GM12874 (cell line): Measurements from ENCODE around the gene ZCCHC3.

Experiments used
- CTCF ChIP-seq: IDR thresholded peaks from 2 replicates; pipeline ENCODE4 v1.5.1; 2011; ENCODE audit warnings: low read depth, mild to moderate bottlenecking, control low read depth, low read length, moderate library complexity; ENCODE audit not compliant: insufficient read depth

Gene ZCCHC3

GRCh38 chr20:263701-264100 lies 33.7 kb upstream of the ZCCHC3 start:
- TF ChIP-seq CTCF = no peak

- peak; percentile 96 for TF ChIP-seq CTCF
These were observed 30.5 kb upstream of the ZCCHC3 start for GRCh38 chr20:266596-267562.

- TF ChIP-seq CTCF = no peak
These were observed 26.9 kb upstream of the ZCCHC3 start for GRCh38 chr20:270517-270916.

- no peak for TF ChIP-seq CTCF
These were observed 26.3 kb upstream of the ZCCHC3 start for GRCh38 chr20:271069-271468.

GRCh38 chr20:271528-271927 lies 25.8 kb upstream of the ZCCHC3 start:
- no peak for TF ChIP-seq CTCF

GRCh38 chr20:272718-273117 lies 24.7 kb upstream of the ZCCHC3 start:
- TF ChIP-seq CTCF = no peak

- no peak for TF ChIP-seq CTCF
These were observed 23.5 kb upstream of the ZCCHC3 start for GRCh38 chr20:273884-274283.
